Endometrium (tissue), 2 donors: ENCODE results near the gene PSMG4.

ENCODE experiments used
- FAIRE-seq: peaks from 2 replicates; lab custom pipeline; 2012; peaks lifted over from hg19 to GRCh38; lab: Jason Lieb, UNC
- donor health status: control.
- donor health status: control.

The PSMG4 gene

GRCh38 chr6:3309391-3310050, 50.8 kb downstream of the PSMG4 start:
- FAIRE-seq: no peak

DNA sequence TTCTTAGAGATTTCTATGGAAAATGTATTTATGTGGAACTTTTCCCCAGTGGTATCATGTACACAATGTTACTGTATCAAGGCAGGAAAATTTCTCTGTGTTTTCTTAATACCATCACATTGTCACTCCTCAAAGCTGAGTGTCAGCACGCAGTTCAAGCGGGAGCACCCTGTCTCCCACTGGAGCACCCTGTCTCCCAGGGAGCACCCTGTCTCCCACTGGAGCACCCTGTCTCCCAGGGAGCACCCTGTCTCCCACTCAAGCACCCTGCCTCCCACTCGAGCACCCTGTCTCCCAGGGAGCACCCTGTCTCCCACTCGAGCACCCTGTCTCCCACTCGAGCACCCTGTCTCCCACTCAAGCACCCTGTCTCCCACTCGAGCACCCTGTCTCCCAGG, 51.3 kb downstream of the PSMG4 start:
- FAIRE-seq: no peak

DNA sequence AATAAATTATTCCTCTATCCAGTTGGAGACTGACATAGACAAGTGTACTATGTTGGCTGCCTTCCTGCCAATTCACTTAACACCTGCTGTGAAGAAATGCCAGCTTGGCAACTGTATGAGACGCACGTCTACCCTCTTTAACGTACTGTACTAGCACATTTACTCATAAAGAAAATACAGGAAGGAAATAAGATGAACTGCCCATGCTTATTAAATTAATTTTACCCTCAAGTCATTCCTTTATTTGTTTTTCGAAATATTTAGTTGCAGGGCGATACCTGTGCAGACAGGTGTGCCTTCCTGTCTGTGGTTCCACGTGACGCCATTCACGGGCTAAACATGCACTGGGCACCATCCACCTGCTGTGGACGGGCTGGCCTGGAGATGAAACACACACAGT, 52.0 kb downstream of the PSMG4 start:
- no peak for FAIRE-seq

DNA sequence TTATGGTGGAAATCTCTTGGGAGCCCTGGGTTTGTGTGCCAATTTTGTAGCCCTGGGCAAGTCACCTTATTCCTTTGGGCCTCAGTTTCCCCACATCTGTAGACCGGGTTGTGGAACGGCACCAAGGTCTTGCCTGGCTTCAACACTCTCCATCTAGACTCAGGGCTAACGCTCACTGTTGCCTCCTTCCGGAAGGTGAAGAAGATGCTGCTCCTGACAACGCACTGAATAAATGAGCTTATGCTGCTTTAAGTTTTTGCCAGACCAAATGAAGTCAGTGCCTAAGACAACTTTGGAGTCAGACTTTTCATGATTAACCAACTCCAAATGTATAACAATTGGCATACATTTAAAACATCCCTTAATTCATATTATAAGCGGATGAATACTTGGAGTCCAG, 53.1 kb downstream of the PSMG4 start:
- FAIRE-seq: no peak

DNA sequence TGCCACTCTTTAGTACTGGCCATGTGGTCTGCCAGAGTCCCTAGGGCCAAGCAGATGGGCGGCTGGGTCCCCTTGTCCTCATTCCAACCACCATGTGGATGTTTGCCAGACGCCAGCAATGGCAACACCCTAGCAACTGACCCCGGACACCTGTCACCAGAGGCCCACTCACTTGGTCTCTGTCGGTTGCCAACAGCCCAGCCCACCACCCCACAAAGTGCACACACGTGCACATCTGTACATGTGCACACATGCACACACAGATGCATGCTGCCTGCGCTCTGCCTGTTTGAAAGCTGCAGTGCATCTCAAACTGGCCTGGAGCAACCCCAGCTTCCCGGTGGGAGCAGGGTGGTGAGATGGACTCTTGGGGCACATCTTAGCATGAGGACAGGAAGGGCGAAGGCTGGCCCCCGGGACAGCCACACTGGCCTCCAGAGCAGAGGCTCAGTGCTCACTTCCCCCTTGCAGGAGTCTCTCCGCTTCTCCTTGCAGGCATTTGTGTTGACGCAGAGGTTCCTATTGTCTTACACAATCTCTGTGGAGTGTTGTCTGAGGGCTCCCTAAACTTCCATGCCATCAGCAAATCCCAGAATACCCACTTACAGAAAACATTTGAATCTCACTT, 54.0 kb downstream of the PSMG4 start:
- FAIRE-seq: no peak

DNA sequence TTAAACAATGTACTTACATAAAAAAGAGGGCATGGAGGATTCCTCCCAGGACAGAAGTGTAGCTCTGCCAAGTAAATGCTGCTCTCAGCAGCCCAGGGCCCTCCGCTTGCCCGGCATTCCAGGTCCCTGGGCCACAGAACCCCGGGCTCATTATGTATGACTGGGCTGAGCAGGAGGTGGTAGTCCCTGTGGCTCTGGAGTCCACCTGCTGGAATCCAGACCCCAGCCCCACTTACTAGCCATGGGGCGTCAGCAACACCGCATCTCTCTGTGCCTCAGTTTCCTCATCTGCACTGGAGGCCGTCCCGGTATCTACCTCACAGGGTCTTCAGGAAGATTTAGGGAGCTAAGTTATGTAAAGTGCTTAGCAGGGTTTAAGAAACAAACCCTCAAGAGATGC, 55.4 kb downstream of the PSMG4 start:
- FAIRE-seq: no peak

DNA sequence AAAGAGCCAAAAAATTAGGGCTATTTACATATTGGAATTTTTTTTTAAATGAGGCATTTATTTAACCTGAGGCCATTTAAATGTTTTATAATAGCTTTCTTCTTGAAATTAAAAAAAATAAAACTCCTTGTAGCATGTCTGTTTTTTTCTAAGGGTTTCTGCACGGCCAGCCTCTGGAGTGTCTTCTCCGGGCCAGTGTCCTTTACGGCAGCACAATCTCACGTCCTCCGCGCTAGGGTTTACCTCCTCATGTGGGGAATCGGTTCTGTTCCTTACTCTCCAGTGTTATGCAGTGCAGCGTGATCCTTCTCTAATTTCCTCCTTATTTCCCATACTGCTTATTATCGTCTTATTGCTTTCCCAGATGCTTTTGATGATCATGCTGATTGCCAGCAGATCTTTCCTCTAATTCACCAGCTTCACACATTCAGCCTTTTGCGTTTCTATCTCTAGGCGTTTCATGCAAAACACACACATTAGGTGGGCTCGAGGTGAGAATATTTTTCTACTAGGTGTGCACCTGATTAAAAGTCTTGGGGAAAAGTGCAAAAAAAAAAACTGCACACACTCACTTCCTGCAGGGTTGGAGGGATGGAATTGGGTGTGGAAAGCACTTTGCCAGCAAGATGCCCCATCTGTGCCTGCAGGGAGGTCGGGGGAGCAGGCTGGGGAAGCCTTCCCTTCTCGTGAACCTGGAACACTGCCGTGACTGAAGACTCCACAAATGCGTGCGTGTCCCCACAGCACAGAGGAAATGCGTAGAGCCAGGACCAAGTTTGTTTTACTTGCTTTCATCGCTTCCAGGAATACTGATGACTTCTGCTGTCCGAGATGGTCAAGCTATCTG, 56.1 kb downstream of the PSMG4 start:
- FAIRE-seq: no peak

GRCh38 chr6:3315841-3316240, 57.1 kb downstream of the PSMG4 start:
- no peak for FAIRE-seq

GRCh38 chr6:3316331-3316730, 57.6 kb downstream of the PSMG4 start:
- no peak for FAIRE-seq

- FAIRE-seq: no peak
Observed at GRCh38 chr6:3316818-3317217, 58.1 kb downstream of the PSMG4 start.
